SK-N-SH (cell line): ENCODE results near the gene TBCD. TPM values are rescaled to one million over a fixed set of nuclear protein-coding genes. Genes with fewer than 3 reads are reported as not detected.
A peak's percentile ranks its signal among the peaks of the same experiment; 100 is the strongest.

ENCODE experiments used
- CTCF ChIA-PET: fragments of 300-600, 350-600 bp; formaldehyde crosslinking; extraction: SDS; loops from one replicate; lab custom pipeline; 2021; lab: Yijun Ruan, JAX
- POLR2A ChIA-PET: fragments of 350-600 bp; sonication (Branson Sonifier 250); formaldehyde crosslinking; extraction: SDS; loops from one replicate; lab custom pipeline; 2020; ENCODE audit warnings: antibody characterized with exemption, inconsistent platforms; lab: Yijun Ruan, JAX
- DNase-seq: peaks from one replicate; pipeline ENCODE4 v3.0.0; 2012
- H2AFZ ChIP-seq: fragments of 200-600 bp; sonication (generic); 2 replicates; pipeline ENCODE4 v1.8.1; 2016; ENCODE audit warnings: antibody characterized with exemption, mild to moderate bottlenecking, low read depth
- H3F3A ChIP-seq: fragments of 200-600 bp; sonication (generic); replicated peaks from 2 replicates; pipeline ENCODE3; 2016; ENCODE audit warnings: antibody characterized with exemption, mild to moderate bottlenecking; ENCODE audit not compliant: insufficient read depth
- H3K27ac ChIP-seq, 2 experiments: fragments of 200-500 bp in 1 of 2; fragments of 200-600 bp in 1 of 2; sonication (Bioruptor generic) in 1 of 2; sonication (generic), shearing (Covaris generic) in 1 of 2; 2 replicates each; pipeline versions ENCODE4 v1.5.1 to v1.6.1; 2014 to 2016; ENCODE audit warnings: low read depth in 2 of 2, inconsistent platforms in 1 of 2, low read length in 1 of 2, mild to moderate bottlenecking in 1 of 2, mixed read lengths in 1 of 2
- H3K27me3 ChIP-seq: fragments of 200-600 bp; sonication (generic), shearing (Covaris generic); 2 replicates; pipeline ENCODE4 v1.6.1; 2016; ENCODE audit warnings: mixed run types; ENCODE audit not compliant: insufficient read depth
- H3K36me3 ChIP-seq, 2 experiments: fragments of 200-500 bp in 1 of 2; fragments of 200-600 bp in 1 of 2; sonication (Bioruptor generic) in 1 of 2; sonication (generic) in 1 of 2; replicated peaks in 1 of 2; 2 replicates each; pipeline versions ENCODE3 to v1.5.1; 2014 to 2016; ENCODE audit warnings: low read length in 1 of 2, mild to moderate bottlenecking in 1 of 2; ENCODE audit not compliant: insufficient read depth in 2 of 2, control insufficient read depth in 1 of 2
- H3K4me1 ChIP-seq, 2 experiments: fragments of 200-500 bp in 1 of 2; fragments of 200-600 bp in 1 of 2; sonication (Bioruptor generic) in 1 of 2; sonication (generic), shearing (Covaris generic) in 1 of 2; 2 replicates each; pipeline versions ENCODE4 v1.5.1 to v1.6.1; 2014 to 2016; ENCODE audit warnings: low read depth in 1 of 2, low read length in 1 of 2, mixed run types in 1 of 2; ENCODE audit not compliant: insufficient read depth in 2 of 2, control insufficient read depth in 1 of 2
- H3K4me2 ChIP-seq: fragments of 200-600 bp; sonication (generic), shearing (Covaris generic); 2 replicates; pipeline ENCODE4 v1.6.1; 2017; ENCODE audit warnings: mixed run types
- H3K4me3 ChIP-seq, 2 experiments: fragments of 200-500 bp in 1 of 2; fragments of 200-600 bp in 1 of 2; sonication (Bioruptor generic) in 1 of 2; sonication (generic), shearing (Covaris generic) in 1 of 2; 2 replicates each; pipeline versions ENCODE4 v1.5.1 to v1.8.1; 2014 to 2016; ENCODE audit warnings: low read depth in 2 of 2, inconsistent platforms in 1 of 2, low read length in 1 of 2, mild to moderate bottlenecking in 1 of 2, mixed read lengths in 1 of 2, moderate library complexity in 1 of 2
- H3K79me2 ChIP-seq: fragments of 200-600 bp; sonication (generic); 2 replicates; pipeline ENCODE4 v1.8.1; 2017; ENCODE audit warnings: mild to moderate bottlenecking; ENCODE audit not compliant: insufficient read depth
- H3K9ac ChIP-seq: fragments of 200-600 bp; sonication (generic); 2 replicates; pipeline ENCODE4 v1.6.1; 2017; ENCODE audit warnings: mixed run types
- H3K9me2 ChIP-seq: fragments of 200-600 bp; sonication (generic); 2 replicates; pipeline ENCODE4 v1.6.1; 2017; ENCODE audit warnings: mixed run types
- H3K9me3 ChIP-seq: fragments of 200-600 bp; sonication (generic); 2 replicates; pipeline ENCODE4 v1.6.1; 2017; ENCODE audit warnings: mixed run types, mild to moderate bottlenecking, moderate library complexity
- H4K20me1 ChIP-seq: fragments of 200-600 bp; sonication (generic); 2 replicates; pipeline ENCODE4 v1.6.1; 2017; ENCODE audit warnings: mild to moderate bottlenecking, mixed run types; ENCODE audit not compliant: insufficient read depth
- CTCF ChIP-seq: fragments of 200-600 bp; sonication (generic); IDR thresholded peaks from 2 replicates; pipeline ENCODE4 v1.6.1; 2017; ENCODE audit warnings: antibody characterized with exemption, mild to moderate bottlenecking, moderate library complexity
- EZH2phosphoT487 ChIP-seq: fragments of 200-600 bp; sonication (generic); IDR thresholded peaks from 2 replicates; pipeline ENCODE4 v1.6.1; 2017; ENCODE audit warnings: low read depth, mixed run types, mild to moderate bottlenecking, antibody characterized with exemption, moderate library complexity, borderline replicate concordance
- FOSL2 ChIP-seq: IDR thresholded peaks from 2 replicates; pipeline ENCODE4 v1.4.0; 2012; ENCODE audit warnings: low read depth, mild to moderate bottlenecking, moderate library complexity, borderline replicate concordance
- FOXJ3 ChIP-seq: sonication (generic); formaldehyde crosslinking; IDR thresholded peaks from 2 replicates; pipeline ENCODE4 v1.5.1; 2020; ENCODE audit warnings: mild to moderate bottlenecking, missing genetic modification reagents
- GABPA ChIP-seq: IDR thresholded peaks from 2 replicates; pipeline ENCODE4 v1.4.0; 2012; ENCODE audit warnings: low read depth, mild to moderate bottlenecking
- GATA2 ChIP-seq: sonication (generic); formaldehyde crosslinking; IDR thresholded peaks from 2 replicates; pipeline ENCODE4 v1.5.0; 2020; ENCODE audit warnings: mild to moderate bottlenecking, missing genetic modification reagents
- NRF1 ChIP-seq: IDR thresholded peaks from 2 replicates; pipeline ENCODE4 v1.6.1; 2012; ENCODE audit warnings: low read depth, mild to moderate bottlenecking, low read length
- POLR2AphosphoS5 ChIP-seq: IDR thresholded peaks from 2 replicates; pipeline ENCODE4 v1.6.1; 2012; ENCODE audit warnings: low read depth, low read length
- RCOR1 ChIP-seq: fragments of 150-350 bp; IDR thresholded peaks from 2 replicates; pipeline ENCODE4 v1.6.1; 2017; ENCODE audit warnings: antibody characterized with exemption, low read length
- REST ChIP-seq: IDR thresholded peaks from 2 replicates; pipeline ENCODE4 v1.6.1; 2012; ENCODE audit warnings: mild to moderate bottlenecking, low read depth, low read length, moderate library complexity
- SIN3A ChIP-seq: IDR thresholded peaks from 2 replicates; pipeline ENCODE4 v1.6.1; 2012; ENCODE audit warnings: low read depth, mild to moderate bottlenecking, low read length, moderate library complexity, borderline replicate concordance
- TCF12 ChIP-seq: IDR thresholded peaks from 2 replicates; pipeline ENCODE4 v1.4.0; 2012
- TEAD4 ChIP-seq: IDR thresholded peaks from 2 replicates; pipeline ENCODE4 v1.4.0; 2012; ENCODE audit warnings: mild to moderate bottlenecking, borderline replicate concordance; ENCODE audit not compliant: insufficient read depth
- USF2 ChIP-seq: fragments of 150-350 bp; IDR thresholded peaks from 2 replicates; pipeline ENCODE4 v1.6.1; 2017; ENCODE audit warnings: antibody characterized with exemption, low read length, low read depth, borderline replicate concordance
- WGBS: methylation state at CpG from one replicate; pipeline ENCODE4 v1.1.6; 2017; ENCODE audit warnings: low lambda C conversion rate; 5-methylcytosine and 5-hydroxymethylcytosine counted together
- polyA plus RNA-seq, 3 experiments: library from polyadenylated mRNA; depleted of rRNA; stranded (reverse); fragments of >200 nt; gene quantifications; 2 replicates each; pipeline ENCODE4 v1.2.3, GENCODE V29; 2012

TBCD gene
- polyA plus RNA-seq, 1 of the 3 experiments (the other 2 are of a cell fraction) = 107 TPM

- Histone ChIP-seq H3K4me3 (no peak overlapping the region), H2AFZ (no peak overlapping the region), H3K4me2 (peak overlapping the region; percentile 72), H4K20me1 (peaks cover 7% of the 10 kb centered on the region), H3K27me3 (no peaks in the 10 kb centered on the region), H3K9me2 (no peaks in the 10 kb centered on the region), H3K36me3 (peaks cover 0 to 4% of the 10 kb centered on the region in 2 experiments), H3K9ac (no peak overlapping the region), H3K27ac (peak overlapping the region in 1 of 2 experiments; percentile 67; a peak in 2 of 4 replicates), H3K4me1 (peaks cover 28 to 51% of the 10 kb centered on the region in 2 experiments), H3K9me3 (no peaks in the 10 kb centered on the region), H3K79me2 (peaks cover 31% of the 10 kb centered on the region; the same call in 1 of the 2 replicates), H3F3A (peaks cover 10% of the 10 kb centered on the region)
- no peak for DNase-seq
- CTCF ChIA-PET = interaction anchor here (1.0 to 1.5 kb wide), 2 partner anchors 33 to 79 kb away, joined by 3 to 5 read pairs; no protein-coding TSS in a partner anchor
- TF ChIP-seq POLR2AphosphoS5 = no peak
- TF ChIP-seq SIN3A = no peak
- TF ChIP-seq GABPA = no peak
- TF ChIP-seq FOSL2 = no peak
- TF ChIP-seq CTCF = no peak
- no peak for TF ChIP-seq TCF12
- TF ChIP-seq REST = no peak
- no peak for TF ChIP-seq RCOR1
- no peak for TF ChIP-seq USF2
- TF ChIP-seq GATA2 (CRISPR knock-in tag) = no peak
- no peak for TF ChIP-seq TEAD4
- no peak for TF ChIP-seq NRF1
- no peak for TF ChIP-seq FOXJ3 (CRISPR knock-in tag)
- TF ChIP-seq EZH2phosphoT487 = no peak
- POLR2A ChIA-PET = no interaction called here
- WGBS = 96% methylated on average over 19 of the region's 42 CpGs
Measured at GRCh38 chr17:82860606-82861392, 108.9 kb downstream of the TBCD start.
